ENCODE measurements around the gene GTF3C1. TPM values are rescaled to one million over a fixed set of nuclear protein-coding genes. Genes with fewer than 3 reads are reported as not detected.

GTF3C1 gene
- total and polyA plus RNA-seq, 2 of the 13 experiments (the other 11 are each of a cell fraction or from before 2014, with no cell fraction given) = 29.2 to 72.7 TPM

DNA sequence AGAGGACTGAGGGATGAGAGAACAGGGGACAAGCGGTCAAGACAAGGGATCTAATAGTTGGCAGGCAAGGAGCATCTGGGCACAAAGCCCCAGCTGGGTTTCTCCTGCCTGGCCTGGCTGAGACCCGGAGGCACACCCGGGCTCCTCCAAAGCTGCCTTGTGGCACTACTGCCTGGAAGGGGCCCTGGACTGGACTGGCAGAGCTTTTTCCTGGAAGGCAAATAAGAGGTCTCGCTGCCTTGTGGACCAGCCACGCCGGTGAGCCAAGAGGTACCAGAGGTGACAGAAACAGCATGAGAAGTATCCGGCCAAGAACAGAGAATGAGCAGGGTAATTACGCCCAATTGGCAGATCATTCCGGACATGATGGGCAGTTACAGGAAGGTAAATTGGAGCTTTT is 64.6 kb downstream of the GTF3C1 start:
- in situ Hi-C loops (cut with HindIII; ENCODE audit: extremely low pct_ligation_motif_present, low pct_unique_long_range_greater_than_20kb) = no loop called here
- H3K9ac ChIP-seq (ENCODE audit: insufficient read depth, low read depth, low read length) = no peak overlapping the region
- no peak overlapping the region for H2AFZ ChIP-seq (ENCODE audit: low read length)
- no peaks in the 10 kb centered on the region for H3K27me3 ChIP-seq (ENCODE audit: control insufficient read depth in 1 of 2, insufficient read depth in 2 of 2, low read length in 2 of 2)
- H3K79me2 ChIP-seq (ENCODE audit: insufficient read depth, low read length) = no peaks in the 10 kb centered on the region
- no peaks in the 10 kb centered on the region for H3K4me1 ChIP-seq (ENCODE audit: insufficient read depth, low read length)
- BruUV-seq (replicated peaks) = no TSS peak
- intact Hi-C loops (cut with micrococcal nuclease; ENCODE audit: unreplicated experiment) = no loop called here
- CTCF ChIA-PET (ENCODE audit: low intra/inter-chr PET ratio, low total read pairs) = no interaction called here
- WGBS (ENCODE audit: low lambda C conversion rate) = 97% methylated on average over 9 of the region's 9 CpGs
- H3K4me3 ChIP-seq (replicated peaks in 1 of 3; ENCODE audit: insufficient read depth in 1 of 3, low read depth in 2 of 3, low read length in 3 of 3) = no peak overlapping the region
- no peak overlapping the region for H3K27ac ChIP-seq (ENCODE audit: extremely low read length, insufficient read depth, low read length)
- FAIRE-seq (no peak), DNase-seq (ENCODE audit: low spot score) (no peak), ATAC-seq (no peak)
- H3K9me3 ChIP-seq (ENCODE audit: low read length) = no peaks in the 10 kb centered on the region
- POLR2A ChIA-PET = no interaction called here
- no peaks in the 10 kb centered on the region for H4K20me1 ChIP-seq (ENCODE audit: insufficient read depth, low read length)
- H3K4me2 ChIP-seq (ENCODE audit: low read depth, low read length) = no peak overlapping the region
- no peak for TF ChIP-seq FOXA3 (CRISPR knock-in tag; IDR thresholded peaks at IDR 0.05)
- no peak for TF ChIP-seq CEBPG (CRISPR knock-in tag; IDR thresholded peaks at IDR 0.05)
- TF ChIP-seq, protein P1, sequence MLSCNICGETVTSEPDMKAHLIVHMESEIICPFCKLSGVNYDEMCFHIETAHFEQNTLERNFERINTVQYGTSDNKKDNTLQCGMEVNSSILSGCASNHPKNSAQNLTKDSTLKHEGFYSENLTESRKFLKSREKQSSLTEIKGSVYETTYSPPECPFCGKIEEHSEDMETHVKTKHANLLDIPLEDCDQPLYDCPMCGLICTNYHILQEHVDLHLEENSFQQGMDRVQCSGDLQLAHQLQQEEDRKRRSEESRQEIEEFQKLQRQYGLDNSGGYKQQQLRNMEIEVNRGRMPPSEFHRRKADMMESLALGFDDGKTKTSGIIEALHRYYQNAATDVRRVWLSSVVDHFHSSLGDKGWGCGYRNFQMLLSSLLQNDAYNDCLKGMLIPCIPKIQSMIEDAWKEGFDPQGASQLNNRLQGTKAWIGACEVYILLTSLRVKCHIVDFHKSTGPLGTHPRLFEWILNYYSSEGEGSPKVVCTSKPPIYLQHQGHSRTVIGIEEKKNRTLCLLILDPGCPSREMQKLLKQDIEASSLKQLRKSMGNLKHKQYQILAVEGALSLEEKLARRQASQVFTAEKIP (CRISPR knock-in tag; IDR thresholded peaks at IDR 0.05; ENCODE audit: borderline replicate concordance) = no peak
- TF ChIP-seq TMF1 (CRISPR knock-in tag; IDR thresholded peaks at IDR 0.05; ENCODE audit: low read depth) = no peak
- TF ChIP-seq, protein P2, sequence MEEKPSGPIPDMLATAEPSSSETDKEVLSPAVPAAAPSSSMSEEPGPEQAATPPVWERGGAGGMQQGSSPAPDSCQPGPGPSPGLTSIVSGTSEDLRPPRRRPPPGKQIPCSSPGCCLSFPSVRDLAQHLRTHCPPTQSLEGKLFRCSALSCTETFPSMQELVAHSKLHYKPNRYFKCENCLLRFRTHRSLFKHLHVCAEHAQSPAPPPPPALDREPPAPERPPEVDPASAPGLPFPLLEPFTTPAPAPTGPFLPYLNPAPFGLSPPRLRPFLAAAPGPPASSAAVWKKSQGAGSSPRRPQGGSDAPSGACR (CRISPR knock-in tag; IDR thresholded peaks at IDR 0.05) = no peak
- TF ChIP-seq, protein P3, sequence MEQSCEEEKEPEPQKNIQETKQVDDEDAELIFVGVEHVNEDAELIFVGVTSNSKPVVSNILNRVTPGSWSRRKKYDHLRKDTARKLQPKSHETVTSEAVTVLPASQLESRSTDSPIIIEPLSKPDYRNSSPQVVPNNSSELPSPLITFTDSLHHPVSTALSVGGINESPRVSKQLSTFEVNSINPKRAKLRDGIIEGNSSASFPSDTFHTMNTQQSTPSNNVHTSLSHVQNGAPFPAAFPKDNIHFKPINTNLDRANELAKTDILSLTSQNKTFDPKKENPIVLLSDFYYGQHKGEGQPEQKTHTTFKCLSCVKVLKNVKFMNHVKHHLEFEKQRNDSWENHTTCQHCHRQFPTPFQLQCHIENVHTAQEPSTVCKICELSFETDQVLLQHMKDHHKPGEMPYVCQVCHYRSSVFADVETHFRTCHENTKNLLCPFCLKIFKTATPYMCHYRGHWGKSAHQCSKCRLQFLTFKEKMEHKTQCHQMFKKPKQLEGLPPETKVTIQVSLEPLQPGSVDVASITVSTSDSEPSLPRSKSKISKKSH (CRISPR knock-in tag; IDR thresholded peaks at IDR 0.05; ENCODE audit: borderline replicate concordance) = no peak
- H3K36me3 ChIP-seq (replicated peaks in 1 of 2; ENCODE audit: control insufficient read depth in 1 of 2, insufficient read depth in 2 of 2, low read length in 2 of 2) = peaks cover 74 to 96% of the 10 kb centered on the region in 2 experiments

All from HepG2 (cell line).